HG03139 (cell line): ENCODE data around the gene MFNG.

Experiments
- ATAC-seq: cut with Tn5 transposase; IDR thresholded peaks from one replicate; pipeline ENCODE4 v1.9.1; 2021; ENCODE audit not compliant: unreplicated experiment

MFNG gene

DNA sequence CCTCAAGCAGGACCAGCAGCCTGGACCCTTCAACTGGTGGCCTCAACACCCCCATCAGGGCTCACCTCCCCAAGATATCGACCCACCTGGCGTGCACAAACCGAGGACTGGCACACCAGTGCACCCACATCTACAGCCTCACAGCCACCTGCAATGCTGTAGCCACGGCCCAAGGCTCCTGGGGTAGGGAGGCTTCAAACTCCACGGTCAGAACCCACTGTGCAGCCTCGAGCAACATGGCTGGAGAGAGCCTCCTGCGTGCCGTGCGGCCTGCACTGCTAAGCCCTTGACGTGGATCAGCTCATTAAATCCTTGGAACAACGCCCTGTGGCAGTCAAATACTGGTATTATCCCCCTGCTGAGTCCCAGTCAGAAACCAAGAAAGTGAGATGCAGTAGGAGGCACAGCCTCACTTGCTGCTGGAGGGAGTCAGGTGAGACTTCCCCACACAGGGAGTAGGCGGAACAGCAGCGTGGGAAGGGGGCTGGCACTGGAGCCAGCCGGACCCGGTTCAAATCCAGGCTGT, 28.4 kb upstream of the MFNG start:
- no peak for ATAC-seq

DNA sequence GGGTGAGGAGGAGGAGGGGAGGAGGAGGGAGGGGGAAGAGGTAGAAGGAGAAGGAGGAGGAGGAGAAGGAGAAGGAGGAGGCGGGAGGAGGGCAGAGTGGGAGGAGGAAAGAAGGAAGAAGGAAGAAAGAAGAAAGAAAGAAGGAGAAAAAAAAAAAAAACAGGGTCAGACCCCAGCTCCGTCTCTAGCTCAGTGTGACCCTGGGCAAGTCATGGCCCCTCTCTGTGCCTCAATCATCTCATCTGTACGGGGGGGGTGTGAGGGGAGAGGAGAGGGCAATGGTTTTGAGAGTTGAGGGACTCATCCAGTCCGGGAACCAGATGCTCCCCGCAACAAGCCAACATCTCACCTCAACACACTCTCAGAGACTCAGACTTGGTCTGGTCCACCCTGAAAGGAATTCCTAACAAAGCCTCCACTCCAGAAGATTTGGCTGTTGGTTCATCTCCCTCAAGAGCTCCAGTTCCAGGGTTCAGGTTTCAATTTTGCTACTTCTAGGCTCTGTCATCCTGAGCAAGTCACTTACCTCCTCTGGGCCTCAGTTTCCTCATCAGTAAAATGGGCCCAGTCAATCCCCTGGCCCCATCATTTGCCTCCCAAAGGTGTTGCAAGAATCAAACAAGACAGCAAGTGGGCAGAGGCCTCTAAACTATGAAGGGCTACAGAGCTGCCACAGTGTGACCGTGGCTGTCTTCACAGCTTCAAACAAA, 25.4 kb upstream of the MFNG start:
- no peak for ATAC-seq

DNA sequence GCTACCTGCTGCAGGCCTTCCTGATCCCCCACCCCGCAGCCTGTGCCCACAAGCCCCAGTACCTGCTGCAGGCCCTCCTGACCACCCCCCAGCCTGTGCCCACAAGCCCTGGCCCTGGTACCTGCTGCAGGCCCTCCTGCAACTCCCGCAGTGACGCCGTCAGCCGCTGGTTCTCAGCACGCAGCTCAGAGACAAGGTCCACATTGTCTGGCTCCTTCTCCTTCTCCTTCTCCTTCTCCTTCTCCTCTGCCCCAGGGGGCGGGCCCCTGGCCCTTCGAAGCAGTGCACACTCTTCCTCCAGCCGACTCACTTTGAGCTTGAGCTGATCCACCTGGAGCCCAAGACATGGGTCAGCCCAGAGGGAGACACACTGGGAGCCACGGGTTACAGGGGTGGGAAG, 23.9 kb upstream of the MFNG start:
- no peak for ATAC-seq

DNA sequence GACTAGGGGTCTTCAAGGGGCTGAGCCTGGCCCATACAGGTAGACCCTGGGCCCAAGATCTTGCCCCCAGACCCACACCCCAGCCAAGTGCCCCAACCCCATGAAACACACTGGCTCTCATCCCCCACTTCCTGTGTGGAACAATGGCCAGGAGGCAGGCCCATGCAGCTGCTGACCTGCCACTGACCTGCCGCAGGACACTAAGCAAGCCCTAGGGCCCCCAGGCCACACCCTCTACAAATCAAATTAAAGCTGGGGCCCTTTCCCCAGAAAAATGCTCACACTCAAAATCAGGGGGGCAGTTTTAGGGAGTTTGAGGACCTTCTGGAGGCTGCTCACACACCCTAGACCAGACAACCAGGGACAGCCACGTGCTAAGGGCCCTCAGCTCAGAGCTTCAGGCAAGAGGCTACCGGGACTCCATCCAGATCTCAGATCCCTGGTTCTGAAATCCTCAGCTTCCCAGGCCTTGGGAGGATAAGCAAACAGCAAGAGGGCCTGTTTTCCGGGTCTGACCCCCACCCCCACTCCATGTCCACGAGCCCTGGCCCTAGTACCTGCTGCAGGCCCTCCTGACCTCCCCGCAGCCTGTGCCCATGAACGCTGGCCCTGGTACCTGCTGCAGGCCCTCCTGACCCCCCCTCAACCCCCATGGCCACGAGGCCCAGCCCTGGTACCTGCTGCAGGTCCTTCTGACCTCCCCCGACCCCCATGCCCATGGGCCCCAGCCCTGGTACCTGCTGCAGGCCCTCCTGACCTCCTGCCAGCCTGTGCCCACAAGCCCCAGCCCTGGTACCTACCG, 23.1 kb upstream of the MFNG start:
- no peak for ATAC-seq

GRCh38 chr22:37508431-37508992, 22.3 kb upstream of the MFNG start:
- ATAC-seq = no peak

GRCh38 chr22:37507731-37508130, 21.5 kb upstream of the MFNG start:
- no peak for ATAC-seq

DNA sequence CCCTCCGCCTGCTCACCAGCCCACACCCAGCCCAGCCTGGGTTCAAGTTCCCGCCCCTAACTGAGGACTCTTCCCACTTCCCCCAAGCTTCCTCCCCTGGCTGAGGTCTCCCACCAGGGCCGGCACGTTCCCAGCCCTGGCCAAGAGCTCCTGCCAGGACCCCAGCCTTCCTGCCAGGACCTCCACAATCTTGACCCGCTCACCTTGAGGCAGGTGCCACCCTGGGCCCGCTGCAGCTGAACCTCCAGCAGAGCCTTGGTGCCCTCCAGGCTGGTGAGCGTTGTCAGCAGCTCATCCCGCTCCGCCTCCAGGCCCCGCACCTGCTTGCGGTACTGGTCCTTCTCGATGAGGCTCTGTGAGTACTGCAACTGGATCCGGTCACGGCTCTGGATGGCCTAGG, 19.8 kb upstream of the MFNG start:
- ATAC-seq = no peak

GRCh38 chr22:37505565-37505964, 19.4 kb upstream of the MFNG start:
- ATAC-seq = no peak

- no peak for ATAC-seq
Observed at GRCh38 chr22:37504964-37505363, 18.8 kb upstream of the MFNG start.

GRCh38 chr22:37503850-37504249, 17.7 kb upstream of the MFNG start:
- no peak for ATAC-seq

DNA sequence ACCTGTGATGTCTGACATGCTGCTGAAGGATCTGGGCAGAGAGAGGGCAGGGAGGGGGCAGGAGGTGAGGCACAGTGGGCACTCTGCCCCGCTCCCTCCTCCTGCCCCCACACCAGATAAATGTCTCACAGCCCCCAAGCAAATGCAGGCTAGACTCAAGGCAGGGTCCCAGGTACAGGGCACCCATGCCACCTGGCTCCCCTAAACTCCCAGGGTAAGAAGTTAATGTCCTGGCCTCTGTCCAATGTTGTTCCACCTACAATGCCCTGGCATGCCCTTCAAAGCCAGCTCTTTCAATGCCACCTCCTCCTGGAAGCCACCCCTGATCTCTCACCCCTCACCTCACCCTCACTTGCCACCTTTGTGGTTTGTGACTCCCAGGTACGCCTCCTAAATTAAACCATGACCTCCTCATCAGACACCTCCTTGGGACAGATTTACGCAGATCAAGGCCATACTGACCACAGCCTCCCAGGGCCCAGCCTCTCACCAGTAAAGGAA, 17.0 kb upstream of the MFNG start:
- ATAC-seq = no peak

- ATAC-seq = no peak
Observed at GRCh38 chr22:37502342-37503182, 16.4 kb upstream of the MFNG start.

GRCh38 chr22:37501610-37502341, 15.6 kb upstream of the MFNG start:
- ATAC-seq = no peak

- ATAC-seq = no peak
Observed at GRCh38 chr22:37500745-37501609, 14.8 kb upstream of the MFNG start.

- ATAC-seq = no peak
Observed at GRCh38 chr22:37499789-37500540, 13.8 kb upstream of the MFNG start.

- ATAC-seq = no peak
Observed at GRCh38 chr22:37499027-37499707, 13.0 kb upstream of the MFNG start.

- ATAC-seq = no peak
Observed at GRCh38 chr22:37498289-37498909, 12.2 kb upstream of the MFNG start.
